Stimulated activated CD8-positive, alpha-beta memory T cell treated with anti-CD3 and anti-CD28 coated beads, Interleukin-7, amount 100 ng/mL, for 24 hours (primary cell): Measurements from ENCODE around the gene NRARP.

Experiments used
- DNase-seq: peaks from one replicate; pipeline ENCODE4 v3.0.0-alpha.2; 2020; ENCODE audit warnings: low read depth

Gene NRARP

DNA sequence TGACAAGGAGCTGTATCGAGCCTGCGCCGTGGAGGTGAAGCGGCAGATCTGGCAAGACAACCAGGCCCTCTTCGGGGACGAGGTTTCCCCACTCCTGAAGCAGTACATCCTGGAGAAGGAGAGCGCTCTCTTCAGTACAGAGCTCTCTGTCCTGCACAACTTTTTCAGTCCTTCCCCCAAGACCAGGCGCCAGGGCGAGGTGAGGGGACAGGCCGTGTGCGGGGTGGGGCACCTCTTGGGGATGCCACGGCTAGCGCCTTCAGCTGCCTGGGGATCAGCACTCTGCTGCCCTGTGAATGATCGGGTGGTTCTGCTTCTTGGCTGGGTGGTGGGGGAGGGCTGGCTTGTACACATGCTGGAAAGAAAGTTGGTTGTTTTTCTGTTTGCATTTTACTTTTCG, 45.2 kb downstream of the NRARP start:
- no peak for DNase-seq

- DNase-seq = no peak
These were observed 45.7 kb downstream of the NRARP start for GRCh38 chr9:137256362-137256761.

DNA sequence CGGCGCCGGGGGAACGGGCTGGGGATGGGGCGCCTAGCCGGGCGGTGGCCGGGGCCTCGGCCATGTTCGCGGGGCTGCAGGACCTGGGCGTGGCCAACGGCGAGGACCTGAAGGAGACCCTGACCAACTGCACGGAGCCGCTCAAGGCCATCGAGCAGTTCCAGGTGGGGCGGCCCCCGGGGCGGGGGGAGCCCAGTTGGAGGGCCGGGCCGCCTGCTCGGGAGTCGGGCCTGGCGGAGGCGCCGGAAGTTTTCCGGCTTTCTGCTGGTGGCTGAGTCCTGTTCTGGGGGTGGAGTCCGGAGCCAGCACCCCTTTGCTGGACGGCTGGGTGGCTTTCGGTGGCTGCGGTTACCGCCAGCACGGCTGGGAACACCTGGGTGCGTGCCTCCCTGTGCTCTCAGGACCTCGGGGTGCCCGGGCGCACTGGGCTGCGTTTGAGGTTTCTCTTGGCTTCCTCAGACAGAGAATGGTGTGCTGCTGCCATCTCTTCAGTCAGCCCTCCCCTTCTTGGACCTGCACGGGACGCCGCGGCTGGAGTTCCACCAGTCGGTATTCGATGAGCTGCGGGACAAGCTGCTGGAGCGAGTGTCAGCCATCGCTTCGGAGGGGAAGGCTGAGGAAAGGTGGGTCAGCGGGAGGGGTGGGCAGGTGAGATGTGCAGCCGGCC, 46.5 kb downstream of the NRARP start:
- no peak for DNase-seq

DNA sequence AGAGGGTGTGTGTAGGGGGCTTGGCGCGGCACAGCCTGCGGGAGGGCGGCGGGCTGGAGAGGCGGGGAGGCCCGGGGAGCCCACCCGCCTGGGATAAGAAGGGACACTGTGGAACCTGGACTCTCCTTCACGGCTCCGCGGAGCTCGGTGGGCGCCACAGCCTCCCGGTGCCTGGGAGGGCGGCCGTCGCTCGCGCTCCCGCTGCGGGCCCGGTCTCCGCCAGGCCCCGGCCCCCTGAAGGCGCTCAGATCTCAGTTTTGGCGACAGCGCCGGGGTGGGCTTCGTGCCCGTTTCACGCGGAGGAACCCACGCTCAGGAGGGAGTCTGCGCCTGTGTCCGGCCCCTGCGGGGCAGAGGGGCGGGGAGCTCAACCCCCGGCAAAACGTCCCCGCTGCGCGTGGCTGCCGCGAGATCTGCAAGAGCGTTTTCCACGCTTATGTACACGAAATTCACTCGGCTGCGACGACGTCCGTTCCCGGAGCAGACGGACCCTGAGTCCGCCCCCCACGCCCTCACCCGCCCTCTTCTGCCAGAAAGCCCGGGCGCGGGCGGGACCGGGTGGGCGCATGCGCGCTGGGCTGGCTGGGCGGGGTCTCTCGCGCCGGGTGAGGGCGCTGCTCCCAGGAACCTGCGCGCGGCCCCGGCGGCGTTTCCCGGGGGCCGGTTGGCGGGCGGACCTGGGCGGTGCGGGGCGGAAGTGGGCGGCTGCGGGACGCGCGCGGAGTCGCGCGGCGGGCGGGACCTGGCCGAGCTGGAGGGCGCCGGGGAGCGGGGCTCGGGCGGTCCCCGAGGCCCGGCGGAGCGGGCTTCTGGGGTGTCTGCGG, 47.2 kb downstream of the NRARP start, which contains the start of gene NELFB:
TSS of gene NELFB (plus strand) at position 704 of the 824 bp plus-strand sequence.
- peak; percentile 95 for DNase-seq

- DNase-seq = no peak
These were observed 48.1 kb downstream of the NRARP start for GRCh38 chr9:137253717-137254623.

DNA sequence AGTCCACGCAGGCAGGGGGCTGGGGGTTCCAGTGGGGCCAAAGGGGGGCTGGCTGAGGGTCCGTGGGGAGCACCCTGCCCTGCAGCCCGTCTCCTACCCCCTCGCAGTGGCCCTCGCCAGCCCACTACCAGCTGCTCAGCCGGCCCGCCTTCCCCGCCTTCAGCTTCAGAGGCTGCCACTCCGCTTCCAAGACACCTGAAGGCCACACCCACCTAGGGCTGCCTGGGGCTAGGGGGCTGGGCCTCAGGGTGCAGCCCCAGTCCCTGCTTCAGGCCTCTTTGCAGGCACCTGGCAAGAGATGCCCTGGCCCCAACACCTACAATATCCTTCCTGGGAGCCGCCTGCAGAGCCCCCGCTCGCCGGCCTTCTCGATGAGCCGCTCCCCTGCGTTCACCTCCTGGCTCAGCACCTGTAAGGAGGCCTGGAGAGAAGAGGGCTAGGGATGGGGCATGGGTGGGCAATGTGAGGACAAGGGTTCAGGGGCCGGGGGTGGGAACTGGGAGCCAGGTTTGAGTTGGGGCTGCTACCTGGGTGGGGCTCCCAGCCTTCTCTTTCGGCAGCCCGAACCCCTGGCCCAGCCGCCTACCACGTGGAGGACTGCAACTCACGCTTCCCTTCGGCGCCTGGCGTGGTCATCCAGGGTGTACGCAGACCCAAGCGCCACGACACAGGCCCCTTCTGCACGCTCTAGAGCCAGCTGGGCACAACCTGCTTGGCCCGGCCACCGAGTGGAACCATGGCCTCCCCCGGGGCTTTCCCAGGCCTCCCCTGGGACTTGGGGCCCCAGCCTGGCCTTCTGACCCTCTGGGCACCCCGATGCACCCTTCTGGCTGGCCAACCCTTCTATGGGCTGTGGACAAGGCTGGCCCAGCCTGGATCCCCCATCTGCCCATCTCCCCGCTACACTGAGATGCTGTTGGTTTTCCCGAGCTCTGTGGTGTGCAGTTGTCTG, 49.2 kb downstream of the NRARP start:
- no peak for DNase-seq

DNA sequence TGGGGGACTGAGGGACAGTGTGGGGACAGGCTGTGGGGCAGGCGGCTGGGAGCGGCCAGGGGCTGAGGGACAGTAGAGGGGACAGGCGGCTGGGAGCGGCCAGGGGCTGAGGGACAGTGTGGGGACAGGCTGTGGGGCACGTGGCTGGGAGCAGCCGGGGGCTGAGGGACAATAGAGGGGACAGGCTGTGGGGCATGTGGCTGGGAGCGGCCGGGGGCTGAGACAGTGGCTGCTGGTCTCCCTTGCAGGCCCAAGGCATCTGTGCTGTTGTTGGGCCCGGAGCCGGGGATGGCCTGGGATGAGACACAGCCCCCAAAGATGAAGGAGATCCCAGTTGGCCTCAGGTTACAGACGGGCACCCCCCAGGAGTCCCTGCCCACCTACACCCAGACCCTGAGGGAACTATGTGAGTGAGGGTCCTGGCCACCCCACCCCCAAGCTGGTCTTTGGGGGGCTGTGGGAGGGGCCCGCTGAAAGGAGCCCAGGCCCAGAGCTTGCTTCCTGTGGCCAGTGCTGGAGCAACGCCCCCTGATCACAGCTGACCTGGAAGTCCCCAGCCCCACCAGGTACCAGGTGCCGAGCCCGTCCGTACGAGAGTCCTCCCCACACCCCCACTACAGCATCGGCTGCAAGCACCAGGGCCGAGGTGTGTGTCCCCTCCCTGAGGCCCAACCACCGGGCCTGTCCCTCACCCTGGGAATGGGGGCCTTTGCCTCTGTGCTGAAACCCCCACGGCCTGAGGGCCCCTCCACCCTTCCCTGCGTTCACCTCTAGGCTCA, 50.4 kb downstream of the NRARP start:
- DNase-seq = no peak

- DNase-seq = no peak
These were observed 50.9 kb downstream of the NRARP start, which contains the start of gene STPG3 for GRCh38 chr9:137251194-137251461. TSS of gene STPG3 (plus strand) at chr9:137251286. CDS start at chr9:137251287, 1 bp downstream.

- DNase-seq = no peak
These were observed 51.5 kb downstream of the NRARP start for GRCh38 chr9:137250329-137251193.
